HEK293 (cell line): ENCODE measurements around the gene TPI1.

Source experiments
- CTCF ChIA-PET: fragments of 350-600 bp; formaldehyde crosslinking; extraction: SDS; loops from one replicate; lab custom pipeline; 2021; ENCODE audit warnings: antibody characterized with exemption; lab: Yijun Ruan, JAX
- POLR2A ChIA-PET: fragments of 300-600 bp; formaldehyde crosslinking; extraction: SDS; loops from one replicate; lab custom pipeline; 2020; ENCODE audit warnings: antibody characterized with exemption, inconsistent platforms; lab: Yijun Ruan, JAX
- H3K27ac ChIP-seq: fragments of 200-500 bp; sonication (Bioruptor generic); 2 replicates; pipeline ENCODE4 v1.5.1; 2014; ENCODE audit warnings: low read depth, low read length, control low read depth, inconsistent platforms; ENCODE audit errors: extremely low read depth
- H3K36me3 ChIP-seq, 2 experiments: fragments of 200-500 bp in 1 of 2; sonication (Bioruptor generic) in 1 of 2; 1 replicate in 1 of 2; 2 replicates in 1 of 2; pipeline ENCODE4 v1.5.1; 2014 to 2017; ENCODE audit warnings: inconsistent platforms in 2 of 2, low read length in 2 of 2; ENCODE audit not compliant: control insufficient read depth in 2 of 2, insufficient read depth in 1 of 2
- H3K4me1 ChIP-seq: fragments of 200-500 bp; sonication (Bioruptor generic); 2 replicates; pipeline ENCODE4 v1.5.1; 2014; ENCODE audit warnings: mild to moderate bottlenecking, low read length, inconsistent platforms; ENCODE audit not compliant: control insufficient read depth, insufficient read depth
- H3K4me3 ChIP-seq: 2 replicates; pipeline ENCODE4 v1.5.1; 2011; ENCODE audit warnings: low read depth, mild to moderate bottlenecking, control low read depth, low read length, moderate library complexity
- H3K9me3 ChIP-seq: fragments of 200-500 bp; sonication (Bioruptor generic); 2 replicates; pipeline ENCODE4 v1.5.1; 2014; ENCODE audit warnings: low read depth, low read length, inconsistent platforms; ENCODE audit not compliant: control insufficient read depth, insufficient read depth
- EGR2 ChIP-seq: fragments of 450-650 bp; formaldehyde crosslinking; IDR thresholded peaks from 2 replicates; pipeline ENCODE4 v1.5.1; 2016; ENCODE audit warnings: low read depth, missing biosample characterization, missing genetic modification characterization
- KLF9 ChIP-seq: fragments of 450-650 bp; formaldehyde crosslinking; IDR thresholded peaks from 2 replicates; pipeline ENCODE4 v1.5.1; 2016; ENCODE audit warnings: missing biosample characterization, missing genetic modification characterization, low read depth
- MEIS1 ChIP-seq: sonication (generic); formaldehyde crosslinking; IDR thresholded peaks from 2 replicates; pipeline ENCODE4 v1.8.1; 2022; ENCODE audit warnings: missing genetic modification reagents, mild to moderate bottlenecking, borderline replicate concordance
- PRDM1 ChIP-seq: fragments of 450-650 bp; formaldehyde crosslinking; IDR thresholded peaks from 2 replicates; pipeline ENCODE4; 2016; ENCODE audit warnings: missing biosample characterization, missing genetic modification characterization
- SCRT2 ChIP-seq: fragments of 450-650 bp; formaldehyde crosslinking; IDR thresholded peaks from 2 replicates; pipeline ENCODE4 v1.5.1; 2016; ENCODE audit warnings: missing biosample characterization, missing genetic modification characterization
- SP2 ChIP-seq: fragments of 450-650 bp; formaldehyde crosslinking; IDR thresholded peaks from 2 replicates; pipeline ENCODE4 v1.5.1; 2016; ENCODE audit warnings: missing biosample characterization, missing genetic modification characterization
- SP3 ChIP-seq: fragments of 450-650 bp; formaldehyde crosslinking; IDR thresholded peaks from 2 replicates; pipeline ENCODE4 v1.5.1; 2016; ENCODE audit warnings: missing biosample characterization, missing genetic modification characterization
- TSHZ1 ChIP-seq: fragments of 450-650 bp; formaldehyde crosslinking; IDR thresholded peaks from 2 replicates; pipeline ENCODE4 v1.5.1; 2016; ENCODE audit warnings: missing biosample characterization, missing genetic modification characterization, borderline replicate concordance
- ZBTB17 ChIP-seq: fragments of 450-650 bp; formaldehyde crosslinking; IDR thresholded peaks from 2 replicates; pipeline ENCODE4 v1.5.1; 2016; ENCODE audit warnings: missing biosample characterization, missing genetic modification characterization
- ZFHX2 ChIP-seq: fragments of 450-650 bp; formaldehyde crosslinking; conservative IDR thresholded peaks from 2 replicates; pipeline ENCODE4 v1.5.1; 2016; ENCODE audit warnings: missing biosample characterization, missing genetic modification characterization
- ZNF155 ChIP-seq: fragments of 450-650 bp; formaldehyde crosslinking; IDR thresholded peaks from 2 replicates; pipeline ENCODE4 v1.5.1; 2016; ENCODE audit warnings: missing biosample characterization, missing genetic modification characterization
- ZNF157 ChIP-seq: fragments of 450-650 bp; formaldehyde crosslinking; IDR thresholded peaks from 2 replicates; pipeline ENCODE4 v1.5.1; 2016; ENCODE audit warnings: missing biosample characterization, missing genetic modification characterization
- ZNF169 ChIP-seq: fragments of 450-650 bp; formaldehyde crosslinking; IDR thresholded peaks from 2 replicates; pipeline ENCODE4 v1.5.1; 2016; ENCODE audit warnings: missing biosample characterization, missing genetic modification characterization
- ZNF24 ChIP-seq: fragments of 450-650 bp; formaldehyde crosslinking; IDR thresholded peaks from 2 replicates; pipeline ENCODE4 v1.5.1; 2016; ENCODE audit warnings: missing biosample characterization, missing genetic modification characterization
- ZNF341 ChIP-seq: fragments of 450-650 bp; formaldehyde crosslinking; IDR thresholded peaks from 2 replicates; pipeline ENCODE4; 2016; ENCODE audit warnings: low read depth, missing biosample characterization, missing genetic modification characterization
- ZNF362 ChIP-seq: fragments of 450-650 bp; formaldehyde crosslinking; IDR thresholded peaks from 2 replicates; pipeline ENCODE4 v1.5.1; 2016; ENCODE audit warnings: missing biosample characterization, missing genetic modification characterization
- ZNF426 ChIP-seq: fragments of 450-650 bp; formaldehyde crosslinking; IDR thresholded peaks from 2 replicates; pipeline ENCODE4 v1.5.1; 2017; ENCODE audit warnings: missing biosample characterization, missing genetic modification characterization, mild to moderate bottlenecking, inconsistent platforms, moderate library complexity
- ZNF433 ChIP-seq: fragments of 450-650 bp; formaldehyde crosslinking; IDR thresholded peaks from 2 replicates; pipeline ENCODE4 v1.5.1; 2016; ENCODE audit warnings: missing biosample characterization, missing genetic modification characterization, low read depth
- ZNF600 ChIP-seq: fragments of 450-650 bp; formaldehyde crosslinking; IDR thresholded peaks from 2 replicates; pipeline ENCODE4 v1.5.1; 2016; ENCODE audit warnings: missing biosample characterization, missing genetic modification characterization
- ZNF658 ChIP-seq: fragments of 450-650 bp; formaldehyde crosslinking; IDR thresholded peaks from 2 replicates; pipeline ENCODE4; 2016; ENCODE audit warnings: missing biosample characterization, missing genetic modification characterization
- ZNF692 ChIP-seq: fragments of 450-650 bp; formaldehyde crosslinking; IDR thresholded peaks from 2 replicates; pipeline ENCODE4 v1.5.1; 2016; ENCODE audit warnings: missing biosample characterization, missing genetic modification characterization
- ZNF785 ChIP-seq: fragments of 450-650 bp; formaldehyde crosslinking; IDR thresholded peaks from 2 replicates; pipeline ENCODE4 v1.5.1; 2016; ENCODE audit warnings: missing biosample characterization, missing genetic modification characterization
- TF ChIP-seq, protein P1 (sequence below): fragments of 450-650 bp; formaldehyde crosslinking; optimal IDR thresholded peaks from 2 replicates; pipeline ENCODE3; 2016; ENCODE audit warnings: missing biosample characterization, mild to moderate bottlenecking, missing genetic modification characterization
- TF ChIP-seq, protein P2 (sequence below): fragments of 450-650 bp; formaldehyde crosslinking; IDR thresholded peaks from 2 replicates; pipeline ENCODE4 v1.5.1; 2016; ENCODE audit warnings: missing biosample characterization, missing genetic modification characterization

Gene TPI1

DNA sequence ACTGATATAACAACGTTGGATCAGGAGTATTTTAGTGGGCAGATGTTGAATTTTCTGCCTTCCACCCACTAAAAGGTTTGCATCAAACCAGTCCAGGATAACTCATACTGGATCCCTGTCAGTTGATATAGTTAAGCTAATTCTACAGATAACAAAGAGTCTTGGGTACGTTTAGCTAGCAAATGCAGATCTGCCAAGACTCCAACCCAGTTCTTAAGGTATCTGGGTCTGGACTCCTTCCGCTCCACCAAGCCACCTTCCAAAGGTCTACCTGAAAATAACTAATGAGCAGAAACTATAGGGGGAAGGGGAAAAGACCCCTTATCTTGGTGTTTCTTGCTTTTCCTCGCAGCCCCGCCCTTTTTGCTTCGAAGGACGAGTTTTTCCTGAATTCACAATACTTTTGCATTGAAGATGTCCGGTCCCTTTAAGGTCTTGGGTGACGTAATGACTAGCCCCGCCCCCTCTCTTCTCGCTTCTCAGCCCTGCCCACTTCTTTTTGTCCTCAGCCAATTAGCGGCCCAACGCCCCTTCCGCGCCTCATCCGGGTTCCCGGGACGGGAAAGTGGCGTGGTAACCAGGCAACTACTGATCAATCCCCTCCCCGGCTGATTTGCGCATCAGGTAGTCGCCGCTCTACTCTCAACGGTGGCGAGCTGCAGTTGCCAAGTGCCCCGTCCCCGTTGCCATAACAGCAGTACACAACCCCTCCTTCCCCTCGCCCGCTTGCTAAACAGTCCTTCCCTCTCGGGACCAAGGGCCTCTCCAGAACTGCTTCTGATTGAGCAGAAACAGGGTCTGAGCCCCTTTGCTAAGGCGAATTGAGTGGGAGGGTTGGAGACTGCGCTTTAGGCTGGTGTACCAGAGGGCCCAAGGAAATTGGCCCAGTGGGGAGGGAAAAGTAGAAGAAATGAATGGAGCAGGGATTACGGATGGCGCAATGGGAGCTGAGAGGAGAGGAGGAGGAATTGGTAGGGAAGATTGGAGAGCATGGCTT lies 37.2 kb downstream of the TPI1 start, which contains the start of gene LRRC23 (continued):
- TF ChIP-seq ZNF24 (tag by site-specific recombination) = peak; percentile 63
- TF ChIP-seq ZFHX2 (tag by site-specific recombination) = peak; percentile 64
- no peak for TF ChIP-seq ZNF157 (tag by site-specific recombination)
- no peak for TF ChIP-seq TSHZ1 (tag by site-specific recombination)
- no peak for TF ChIP-seq PRDM1
- TF ChIP-seq SCRT2 (tag by site-specific recombination) = peak; percentile 99
- TF ChIP-seq, protein P1, sequence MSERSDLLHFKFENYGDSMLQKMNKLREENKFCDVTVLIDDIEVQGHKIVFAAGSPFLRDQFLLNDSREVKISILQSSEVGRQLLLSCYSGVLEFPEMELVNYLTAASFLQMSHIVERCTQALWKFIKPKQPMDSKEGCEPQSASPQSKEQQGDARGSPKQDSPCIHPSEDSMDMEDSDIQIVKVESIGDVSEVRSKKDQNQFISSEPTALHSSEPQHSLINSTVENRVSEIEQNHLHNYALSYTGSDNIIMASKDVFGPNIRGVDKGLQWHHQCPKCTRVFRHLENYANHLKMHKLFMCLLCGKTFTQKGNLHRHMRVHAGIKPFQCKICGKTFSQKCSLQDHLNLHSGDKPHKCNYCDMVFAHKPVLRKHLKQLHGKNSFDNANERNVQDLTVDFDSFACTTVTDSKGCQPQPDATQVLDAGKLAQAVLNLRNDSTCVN = peak; percentile 26
- peak; percentile 55; the same call in 1 of the 2 replicates for TF ChIP-seq ZBTB17
- peak; percentile 96 for TF ChIP-seq SP3 (tag by site-specific recombination)
- peak; percentile 50; the same call in 1 of the 2 replicates for TF ChIP-seq ZNF341 (tag by site-specific recombination)
- no peak for TF ChIP-seq MEIS1
- TF ChIP-seq ZNF692 = 0 out of 2 replicates have a peak, but pooled peaks have one; percentile 25
- TF ChIP-seq EGR2 (tag by site-specific recombination) = 0 out of 2 replicates have a peak, but pooled peaks have one; percentile 4
- peak; percentile 88 for TF ChIP-seq KLF9
- TF ChIP-seq ZNF600 = peak; percentile 89
- TF ChIP-seq ZNF362 (tag by site-specific recombination) = no peak
- TF ChIP-seq ZNF155 = no peak

- no peaks in the 10 kb centered on the region for H3K9me3 ChIP-seq
- POLR2A ChIA-PET = interaction anchor here (0.6 to 2.5 kb wide), 10 partner anchors 8 to 182 kb away, joined by 4 to 10 read pairs (median 6); partner anchors contain the start of genes C12orf57, COPS7A, ENO2 and RNU7-1
- CTCF ChIA-PET = interaction anchor here (0.7 to 1.5 kb wide), 4 partner anchors 8 to 35 kb away, joined by 3 to 7 read pairs (median 6); partner anchors contain the start of gene SPSB2
- peak overlapping the region; percentile 42; the same call in 1 of the 2 replicates for H3K4me3 ChIP-seq
- H3K4me1 ChIP-seq = peaks cover 10% of the 10 kb centered on the region; the same call in 1 of the 2 replicates
- no peak overlapping the region for H3K27ac ChIP-seq
- no peaks in the 10 kb centered on the region for H3K36me3 ChIP-seq
- TF ChIP-seq ZNF785 = no peak
- TF ChIP-seq SP2 (tag by site-specific recombination) = no peak
- TF ChIP-seq ZNF433 (tag by site-specific recombination) = no peak
- no peak for TF ChIP-seq ZNF658 (tag by site-specific recombination)
- no peak for TF ChIP-seq ZNF169
- no peak for TF ChIP-seq ZNF426 (tag by site-specific recombination)
- TF ChIP-seq, protein P2, sequence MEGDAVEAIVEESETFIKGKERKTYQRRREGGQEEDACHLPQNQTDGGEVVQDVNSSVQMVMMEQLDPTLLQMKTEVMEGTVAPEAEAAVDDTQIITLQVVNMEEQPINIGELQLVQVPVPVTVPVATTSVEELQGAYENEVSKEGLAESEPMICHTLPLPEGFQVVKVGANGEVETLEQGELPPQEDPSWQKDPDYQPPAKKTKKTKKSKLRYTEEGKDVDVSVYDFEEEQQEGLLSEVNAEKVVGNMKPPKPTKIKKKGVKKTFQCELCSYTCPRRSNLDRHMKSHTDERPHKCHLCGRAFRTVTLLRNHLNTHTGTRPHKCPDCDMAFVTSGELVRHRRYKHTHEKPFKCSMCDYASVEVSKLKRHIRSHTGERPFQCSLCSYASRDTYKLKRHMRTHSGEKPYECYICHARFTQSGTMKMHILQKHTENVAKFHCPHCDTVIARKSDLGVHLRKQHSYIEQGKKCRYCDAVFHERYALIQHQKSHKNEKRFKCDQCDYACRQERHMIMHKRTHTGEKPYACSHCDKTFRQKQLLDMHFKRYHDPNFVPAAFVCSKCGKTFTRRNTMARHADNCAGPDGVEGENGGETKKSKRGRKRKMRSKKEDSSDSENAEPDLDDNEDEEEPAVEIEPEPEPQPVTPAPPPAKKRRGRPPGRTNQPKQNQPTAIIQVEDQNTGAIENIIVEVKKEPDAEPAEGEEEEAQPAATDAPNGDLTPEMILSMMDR (tag by site-specific recombination) = no peak
Measured at GRCh38 chr12:6905414-6906040, 38.2 kb downstream of the TPI1 start.
